CD8-positive, alpha-beta memory T cell (primary cell): ENCODE data around the gene AGAP1. TPM values are rescaled to one million over a fixed set of nuclear protein-coding genes. Genes with fewer than 3 reads are reported as not detected.

ENCODE experiments used
- CTCF ChIA-PET: fragments of 350-600 bp; sonication (Branson Sonifier 250); formaldehyde crosslinking; loops from one replicate; lab custom pipeline; 2021; ENCODE audit warnings: antibody characterized with exemption; lab: Charles Lee
- POLR2A ChIA-PET: fragments of 350-600 bp; sonication (Branson Sonifier 250); formaldehyde crosslinking; loops from one replicate; lab custom pipeline; 2021; ENCODE audit warnings: antibody characterized with exemption; lab: Charles Lee
- DNase-seq, 5 donors: peaks; one replicate each; pipeline versions ENCODE4 v3.0.0 to v3.0.0-alpha.2; 2020 to 2022; ENCODE audit warnings: mixed read lengths in 1 of 5
- H3K27ac ChIP-seq: one replicate; pipeline ENCODE4 v1.7.0; 2013; ENCODE audit warnings: low read depth, mild to moderate bottlenecking, low read length, moderate library complexity
- H3K27me3 ChIP-seq: 2 replicates; pipeline ENCODE4 v1.7.0; 2013; ENCODE audit warnings: low read length, mild to moderate bottlenecking; ENCODE audit not compliant: insufficient read depth, poor library complexity, severe bottlenecking
- H3K36me3 ChIP-seq: 2 replicates; pipeline ENCODE4 v1.7.0; 2013; ENCODE audit warnings: mild to moderate bottlenecking, low read length, moderate library complexity; ENCODE audit not compliant: insufficient read depth
- H3K4me1 ChIP-seq: 2 replicates; pipeline ENCODE4 v1.7.0; 2013; ENCODE audit warnings: mild to moderate bottlenecking, low read length, moderate library complexity; ENCODE audit not compliant: insufficient read depth
- H3K4me3 ChIP-seq: 2 replicates; pipeline ENCODE4 v1.7.0; 2013; ENCODE audit warnings: mild to moderate bottlenecking, low read length
- H3K9me3 ChIP-seq: 2 replicates; pipeline ENCODE4 v1.7.0; 2013; ENCODE audit warnings: mild to moderate bottlenecking, low read length
- H3K27ac Mint-ChIP-seq, 8 donors: one replicate each; pipeline ENCODE4 v1.8.0; 2020 to 2021; ENCODE audit warnings: mixed read lengths in 8 of 8, mild to moderate bottlenecking in 6 of 8, inconsistent platforms in 3 of 8, moderate library complexity in 3 of 8
- H3K27me3 Mint-ChIP-seq, 2 donors: one replicate each; pipeline ENCODE4 v1.8.0; 2020 to 2021; ENCODE audit warnings: mixed read lengths in 2 of 2, mild to moderate bottlenecking in 1 of 2, moderate library complexity in 1 of 2
- H3K36me3 Mint-ChIP-seq, 3 donors: one replicate each; pipeline ENCODE4 v1.8.0; 2020 to 2021; ENCODE audit warnings: mixed read lengths in 3 of 3, inconsistent platforms in 1 of 3, mild to moderate bottlenecking in 1 of 3
- H3K4me1 Mint-ChIP-seq, 3 donors: one replicate each; pipeline ENCODE4 v1.8.0; 2020 to 2021; ENCODE audit warnings: mixed read lengths in 3 of 3, inconsistent platforms in 1 of 3, mild to moderate bottlenecking in 1 of 3
- H3K4me3 Mint-ChIP-seq, 7 donors: one replicate each; pipeline ENCODE4 v1.8.0; 2020 to 2021; ENCODE audit warnings: mixed read lengths in 7 of 7, mild to moderate bottlenecking in 6 of 7, moderate library complexity in 4 of 7, inconsistent platforms in 2 of 7
- H3K9me3 Mint-ChIP-seq, 5 donors: one replicate each; pipeline ENCODE4 v1.8.0; 2020 to 2022; ENCODE audit warnings: mixed read lengths in 5 of 5, mild to moderate bottlenecking in 3 of 5, moderate library complexity in 2 of 5, inconsistent platforms in 1 of 5
- polyA plus RNA-seq: library from polyadenylated mRNA; unstranded; fragments of 300-500 nt; fragmentation: Illumina TruSeq; gene quantifications from one replicate; pipeline ENCODE4 v1.2.3, GENCODE V29; 2021
- total RNA-seq, 2 experiments: library from RNA; stranded (reverse); gene quantifications; one replicate each; pipeline ENCODE4 v1.2.3, GENCODE V29; 2021

The AGAP1 gene
- total and polyA plus RNA-seq, 3 experiments from 2014 or later: 1.2 to 3.3 (median 2.7) TPM

DNA sequence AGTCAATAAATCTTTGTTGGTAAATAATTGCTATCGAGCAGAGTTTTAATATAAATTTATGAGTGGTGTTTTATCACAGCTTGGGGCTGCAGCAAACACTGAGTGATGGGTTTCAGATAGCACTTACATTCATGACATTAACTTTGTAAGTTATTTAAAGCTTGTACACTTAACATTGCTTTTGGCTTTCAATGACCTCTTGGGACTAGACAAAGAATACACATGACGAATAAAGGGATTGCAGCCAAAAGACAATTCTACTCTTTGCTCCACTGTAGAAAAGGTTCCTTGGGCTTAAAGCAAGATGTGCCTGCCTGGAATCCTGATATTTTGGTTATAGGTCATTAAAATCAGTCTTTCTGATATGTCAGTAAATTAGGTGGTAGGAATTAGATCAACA, 374.8 kb downstream of the AGAP1 start:
- Mint-ChIP-seq H3K36me3 (peaks cover 0 to 10% (median 0%) of the 10 kb centered on the region in 3 donors), H3K4me1 (peaks cover 0 to 3% (median 1%) of the 10 kb centered on the region in 3 donors), H3K27ac (no peak overlapping the region), H3K27me3 (peaks cover 0 to 6% of the 10 kb centered on the region in 2 donors), H3K9me3 (peaks cover 0 to 6% (median 0%) of the 10 kb centered on the region in 5 donors), H3K4me3 (no peak overlapping the region)
- ChIA-PET POLR2A (no interaction called here), CTCF (no interaction called here)
- Histone ChIP-seq H3K4me1 (no peaks in the 10 kb centered on the region), H3K36me3 (no peaks in the 10 kb centered on the region), H3K4me3 (no peak overlapping the region), H3K9me3 (no peaks in the 10 kb centered on the region), H3K27me3 (no peaks in the 10 kb centered on the region), H3K27ac (no peak overlapping the region)
- DNase-seq: no peak

DNA sequence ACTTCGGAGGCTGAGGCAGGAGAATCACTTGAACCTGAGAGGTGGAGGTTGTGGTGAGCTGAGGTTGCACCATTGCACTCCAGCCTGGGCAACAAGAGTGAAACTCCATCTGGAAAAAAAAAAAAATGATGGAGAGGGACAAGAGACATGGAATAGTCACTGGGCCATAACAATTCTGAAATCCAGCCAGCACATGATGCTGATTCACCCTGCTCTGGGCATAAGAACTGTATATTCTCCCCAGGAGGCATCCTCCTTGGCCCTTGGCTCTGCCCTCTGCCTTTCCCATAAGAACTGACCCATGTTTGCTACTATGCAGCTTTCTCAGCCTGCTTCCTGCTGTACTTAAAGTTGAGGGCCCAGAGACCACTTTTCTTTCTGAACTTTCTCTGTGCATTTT, 376.7 kb downstream of the AGAP1 start:
- POLR2A ChIA-PET: no interaction called here
- no peak overlapping the region for H3K27ac ChIP-seq
- Mint-ChIP-seq H3K4me3 (no peak overlapping the region), H3K4me1 (no peaks in the 10 kb centered on the region), H3K27me3 (no peaks in the 10 kb centered on the region), H3K27ac (no peak overlapping the region), H3K36me3 (peaks cover 0 to 10% (median 0%) of the 10 kb centered on the region in 3 donors), H3K9me3 (peaks cover 0 to 6% (median 0%) of the 10 kb centered on the region in 5 donors)
- no peaks in the 10 kb centered on the region for H3K9me3 ChIP-seq
- no peaks in the 10 kb centered on the region for H3K4me1 ChIP-seq
- H3K36me3 ChIP-seq: no peaks in the 10 kb centered on the region
- H3K27me3 ChIP-seq: no peaks in the 10 kb centered on the region
- CTCF ChIA-PET: no interaction called here
- no peak overlapping the region for H3K4me3 ChIP-seq
- DNase-seq: no peak

DNA sequence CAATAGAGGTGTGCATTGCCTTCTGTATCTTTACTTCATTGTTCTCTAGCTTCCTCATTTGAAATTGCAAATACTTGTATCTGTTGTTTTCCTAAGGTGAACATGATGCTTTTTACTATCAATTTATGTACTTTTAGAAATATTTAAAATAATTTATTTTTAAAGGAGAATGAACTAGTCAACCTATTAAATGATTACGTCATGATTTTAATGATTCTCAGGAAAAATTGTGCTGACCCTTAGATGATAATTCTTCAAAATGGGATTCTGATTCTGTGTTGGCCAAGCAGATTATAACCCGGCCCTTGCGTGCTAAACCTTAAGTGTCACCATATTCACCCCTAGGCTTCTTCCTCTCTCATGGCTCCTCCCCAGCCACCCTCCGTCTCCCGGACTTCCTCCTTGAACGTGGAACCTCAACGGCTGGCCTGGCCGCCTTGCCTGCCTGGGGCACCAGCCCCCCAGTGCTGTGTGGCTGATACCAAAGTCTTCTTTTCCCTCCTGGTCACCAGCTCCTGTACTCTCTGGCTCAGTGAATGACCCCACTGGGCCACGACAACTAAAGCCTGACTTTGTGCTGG, 382.3 kb downstream of the AGAP1 start:
- Mint-ChIP-seq H3K9me3 (peaks cover 0 to 3% (median 0%) of the 10 kb centered on the region in 5 donors), H3K4me1 (no peaks in the 10 kb centered on the region), H3K27me3 (peaks cover 0 to 2% of the 10 kb centered on the region in 2 donors), H3K27ac (no peak overlapping the region), H3K36me3 (peaks cover 0 to 2% (median 0%) of the 10 kb centered on the region in 3 donors), H3K4me3 (no peak overlapping the region)
- no peaks in the 10 kb centered on the region for H3K9me3 ChIP-seq
- no peak overlapping the region for H3K27ac ChIP-seq
- POLR2A ChIA-PET: no interaction called here
- CTCF ChIA-PET: no interaction called here
- no peaks in the 10 kb centered on the region for H3K36me3 ChIP-seq
- H3K4me3 ChIP-seq: no peak overlapping the region
- DNase-seq: no peak
- no peaks in the 10 kb centered on the region for H3K4me1 ChIP-seq
- no peaks in the 10 kb centered on the region for H3K27me3 ChIP-seq

DNA sequence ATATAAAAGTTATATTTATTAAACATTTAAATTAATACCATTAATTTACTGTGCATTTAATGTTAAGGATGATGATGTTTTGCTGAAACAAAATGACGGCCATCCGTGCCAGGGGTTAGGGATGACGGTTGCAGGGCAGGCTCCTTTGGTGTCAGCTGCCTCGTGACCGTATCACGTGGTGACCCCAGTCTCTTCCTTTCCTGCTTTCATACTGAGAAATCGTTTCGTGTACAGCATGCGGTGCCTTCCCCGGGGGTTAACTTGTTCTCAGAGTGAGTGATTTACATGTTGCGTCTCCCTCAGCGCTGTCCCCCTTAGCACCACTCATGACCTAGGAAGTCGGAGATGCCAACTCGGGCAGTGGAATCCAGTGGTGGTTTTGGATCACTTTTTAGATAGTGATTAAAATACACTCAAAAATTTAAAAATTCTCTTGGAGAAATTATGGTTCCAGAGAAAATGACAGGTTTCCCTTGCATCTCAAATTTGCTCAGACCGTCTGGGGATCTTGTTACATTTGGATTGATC, 383.5 kb downstream of the AGAP1 start:
- no peaks in the 10 kb centered on the region for H3K4me1 ChIP-seq
- ChIA-PET CTCF (no interaction called here), POLR2A (no interaction called here)
- H3K27me3 ChIP-seq: no peaks in the 10 kb centered on the region
- no peaks in the 10 kb centered on the region for H3K36me3 ChIP-seq
- Mint-ChIP-seq H3K36me3 (no peaks in the 10 kb centered on the region), H3K4me1 (no peaks in the 10 kb centered on the region), H3K4me3 (no peak overlapping the region), H3K9me3 (no peaks in the 10 kb centered on the region), H3K27me3 (peaks cover 0 to 2% of the 10 kb centered on the region in 2 donors), H3K27ac (no peak overlapping the region)
- DNase-seq: no peak
- no peak overlapping the region for H3K4me3 ChIP-seq
- H3K27ac ChIP-seq: no peak overlapping the region
- H3K9me3 ChIP-seq: no peaks in the 10 kb centered on the region

DNA sequence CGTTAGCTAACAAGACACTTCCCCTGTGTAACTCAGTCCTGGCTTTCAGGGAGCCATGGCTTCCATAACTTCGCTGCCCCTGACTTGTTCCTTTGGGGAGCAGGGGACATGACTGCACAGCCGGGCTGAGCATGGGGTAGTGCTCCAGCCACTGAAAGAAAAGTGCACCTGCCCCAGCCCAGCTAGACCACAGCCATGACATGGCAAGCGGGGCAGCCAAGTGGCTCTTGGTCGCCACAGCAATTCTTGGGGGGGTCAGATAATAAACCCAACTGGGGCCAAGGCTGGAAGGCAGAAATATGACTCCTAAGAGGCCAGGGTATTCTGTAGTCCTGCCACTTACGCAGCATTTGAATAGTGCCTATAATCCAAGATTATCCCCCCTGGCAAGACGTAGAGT, 385.3 kb downstream of the AGAP1 start:
- Histone ChIP-seq H3K27me3 (no peaks in the 10 kb centered on the region), H3K4me3 (no peak overlapping the region), H3K27ac (no peak overlapping the region), H3K36me3 (no peaks in the 10 kb centered on the region), H3K4me1 (no peaks in the 10 kb centered on the region), H3K9me3 (no peaks in the 10 kb centered on the region)
- DNase-seq: no peak
- Mint-ChIP-seq H3K27ac (no peak overlapping the region), H3K4me3 (no peak overlapping the region), H3K9me3 (no peaks in the 10 kb centered on the region), H3K4me1 (no peaks in the 10 kb centered on the region), H3K27me3 (peaks cover 0 to 2% of the 10 kb centered on the region in 2 donors), H3K36me3 (no peaks in the 10 kb centered on the region)
- POLR2A ChIA-PET: no interaction called here
- CTCF ChIA-PET: no interaction called here

DNA sequence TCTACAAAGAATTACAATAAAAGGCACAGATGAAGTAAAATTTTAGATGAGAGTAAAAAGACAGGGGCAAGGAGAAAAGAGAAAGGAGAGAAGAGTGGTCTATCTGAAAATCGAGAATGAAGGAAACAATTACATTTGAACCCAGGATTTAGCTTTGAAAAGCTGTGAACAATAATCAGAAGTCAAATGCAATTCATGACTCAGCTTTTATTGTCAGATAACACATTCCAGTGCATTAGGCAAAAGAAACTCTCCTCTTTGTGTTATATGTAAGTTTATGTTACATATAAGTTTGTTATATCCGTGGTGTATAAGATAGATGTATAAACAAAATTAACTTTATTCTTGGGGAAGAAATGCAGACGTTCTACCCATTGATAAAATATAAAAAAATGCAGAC, 389.8 kb downstream of the AGAP1 start:
- Mint-ChIP-seq H3K4me1 (no peaks in the 10 kb centered on the region), H3K4me3 (no peak overlapping the region), H3K36me3 (no peaks in the 10 kb centered on the region), H3K9me3 (no peaks in the 10 kb centered on the region), H3K27ac (no peak overlapping the region), H3K27me3 (no peaks in the 10 kb centered on the region)
- Histone ChIP-seq H3K27ac (no peak overlapping the region), H3K4me1 (no peaks in the 10 kb centered on the region), H3K36me3 (no peaks in the 10 kb centered on the region), H3K27me3 (no peaks in the 10 kb centered on the region), H3K9me3 (no peaks in the 10 kb centered on the region), H3K4me3 (no peak overlapping the region)
- CTCF ChIA-PET: no interaction called here
- DNase-seq: no peak
- POLR2A ChIA-PET: no interaction called here

DNA sequence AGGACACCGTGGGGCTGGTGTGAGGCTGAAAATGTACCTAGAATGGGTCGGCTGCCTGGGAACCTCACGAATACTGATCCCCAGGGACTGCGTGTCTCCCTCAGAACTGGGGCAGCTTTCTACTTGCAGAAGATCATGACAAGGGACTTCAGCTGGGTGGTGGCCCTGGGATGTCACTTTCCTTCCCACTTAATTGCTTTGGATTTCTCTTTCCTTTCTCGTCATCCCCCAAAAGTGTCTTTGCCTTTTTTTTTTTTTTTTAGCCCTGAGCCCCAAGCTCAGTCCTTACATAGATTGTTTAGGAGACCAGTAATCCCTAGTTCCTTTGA, 395.4 kb downstream of the AGAP1 start:
- no peaks in the 10 kb centered on the region for H3K9me3 ChIP-seq
- H3K36me3 ChIP-seq: no peaks in the 10 kb centered on the region
- no peak overlapping the region for H3K27ac ChIP-seq
- no peaks in the 10 kb centered on the region for H3K27me3 Mint-ChIP-seq
- no peak overlapping the region for H3K27ac Mint-ChIP-seq
- no peak for DNase-seq
- H3K4me1 ChIP-seq: no peaks in the 10 kb centered on the region
- peaks cover 0 to 1% (median 0%) of the 10 kb centered on the region in 3 donors for H3K4me1 Mint-ChIP-seq
- peaks cover 0 to 6% (median 2%) of the 10 kb centered on the region in 3 donors for H3K36me3 Mint-ChIP-seq
- no peak overlapping the region for H3K4me3 ChIP-seq
- no peak overlapping the region for H3K4me3 Mint-ChIP-seq
- H3K9me3 Mint-ChIP-seq: no peaks in the 10 kb centered on the region
- CTCF ChIA-PET: no interaction called here
- POLR2A ChIA-PET: no interaction called here
- no peaks in the 10 kb centered on the region for H3K27me3 ChIP-seq

DNA sequence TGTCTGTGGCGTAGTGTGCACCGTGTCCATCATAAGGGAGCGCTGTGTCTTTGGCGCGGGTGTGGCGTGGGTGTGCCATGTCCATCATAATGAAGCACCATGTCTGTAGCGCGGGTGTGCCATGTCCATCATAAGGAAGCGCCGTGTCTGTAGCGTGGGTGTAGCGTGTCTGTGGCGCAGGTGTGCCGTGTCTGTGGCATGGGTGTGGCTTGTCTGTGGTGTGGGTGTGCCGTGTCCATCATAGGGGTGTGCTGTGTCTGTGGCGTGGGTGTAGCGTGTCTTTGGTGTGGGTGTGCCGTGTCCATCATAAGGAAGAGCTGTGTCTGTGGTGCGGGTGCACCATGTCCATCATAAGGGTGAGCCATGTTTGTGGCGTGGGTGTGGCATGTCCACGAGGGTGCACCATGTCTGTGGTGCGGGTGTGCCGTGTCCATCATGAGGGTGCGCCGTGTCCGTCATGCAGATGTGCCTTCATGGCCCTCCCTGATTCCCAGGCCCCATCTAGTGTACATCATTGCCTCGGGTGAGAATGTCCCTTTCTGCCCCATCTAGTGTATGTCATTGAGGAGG, 399.4 kb downstream of the AGAP1 start:
- H3K36me3 ChIP-seq: no peaks in the 10 kb centered on the region
- CTCF ChIA-PET: no interaction called here
- no peak overlapping the region for H3K4me3 Mint-ChIP-seq
- no peaks in the 10 kb centered on the region for H3K9me3 Mint-ChIP-seq
- no peaks in the 10 kb centered on the region for H3K4me1 ChIP-seq
- no peak overlapping the region for H3K27ac Mint-ChIP-seq
- H3K27ac ChIP-seq: no peak overlapping the region
- H3K9me3 ChIP-seq: no peaks in the 10 kb centered on the region
- peaks cover 0 to 1% (median 0%) of the 10 kb centered on the region in 3 donors for H3K4me1 Mint-ChIP-seq
- H3K27me3 Mint-ChIP-seq: no peaks in the 10 kb centered on the region
- peaks cover 0 to 6% (median 4%) of the 10 kb centered on the region in 3 donors for H3K36me3 Mint-ChIP-seq
- no peak for DNase-seq
- H3K27me3 ChIP-seq: no peaks in the 10 kb centered on the region
- POLR2A ChIA-PET: no interaction called here
- H3K4me3 ChIP-seq: no peak overlapping the region
